Measurements from ENCODE around the gene FMN1.
A peak's percentile ranks its signal among the peaks of the same experiment; 100 is the strongest.

FMN1 gene

GRCh38 chr15:33029109-33029652 lies 165.3 kb downstream of the FMN1 start:
- DNase-seq (ENCODE audit: low read depth) = no peak
- no peak for TF ChIP-seq CTCF (IDR thresholded peaks at IDR 0.05; ENCODE audit: control insufficient read depth, insufficient read depth, low read depth, low read length, missing control alignments)
- H3K4me3 ChIP-seq (ENCODE audit: control insufficient read depth, low read depth, low read length) = no peak overlapping the region

- H3K4me3 ChIP-seq (ENCODE audit: control insufficient read depth, low read depth, low read length) = no peak overlapping the region
- TF ChIP-seq CTCF (IDR thresholded peaks at IDR 0.05; ENCODE audit: control insufficient read depth, insufficient read depth, low read depth, low read length, missing control alignments) = no peak
- DNase-seq (ENCODE audit: low read depth) = no peak
These were observed 166.0 kb downstream of the FMN1 start for GRCh38 chr15:33028495-33028894.

GRCh38 chr15:33027306-33028035 lies 167.0 kb downstream of the FMN1 start:
- no peak for TF ChIP-seq CTCF (IDR thresholded peaks at IDR 0.05; ENCODE audit: control insufficient read depth, insufficient read depth, low read depth, low read length, missing control alignments)
- H3K4me3 ChIP-seq (ENCODE audit: control insufficient read depth, low read depth, low read length) = no peak overlapping the region
- DNase-seq (ENCODE audit: low read depth) = no peak

- DNase-seq (ENCODE audit: low read depth) = no peak
- no peak overlapping the region for H3K4me3 ChIP-seq (ENCODE audit: control insufficient read depth, low read depth, low read length)
- TF ChIP-seq CTCF (IDR thresholded peaks at IDR 0.05; ENCODE audit: control insufficient read depth, insufficient read depth, low read depth, low read length, missing control alignments) = no peak
These were observed 167.9 kb downstream of the FMN1 start for GRCh38 chr15:33026614-33027013.

GRCh38 chr15:33022629-33023028 lies 171.9 kb downstream of the FMN1 start:
- H3K4me3 ChIP-seq (ENCODE audit: control insufficient read depth, low read depth, low read length) = no peak overlapping the region
- no peak for TF ChIP-seq CTCF (IDR thresholded peaks at IDR 0.05; ENCODE audit: control insufficient read depth, insufficient read depth, low read depth, low read length, missing control alignments)
- peak; percentile 31 for DNase-seq (ENCODE audit: low read depth)

GRCh38 chr15:33021806-33022389 lies 172.6 kb downstream of the FMN1 start:
- TF ChIP-seq CTCF (IDR thresholded peaks at IDR 0.05; ENCODE audit: control insufficient read depth, insufficient read depth, low read depth, low read length, missing control alignments) = peak; percentile 67
- no peak overlapping the region for H3K4me3 ChIP-seq (ENCODE audit: control insufficient read depth, low read depth, low read length)
- DNase-seq (ENCODE audit: low read depth) = peak; percentile 14

Measured in AG09309 (cell line).